ENCODE measurements around the gene MPG.

Gene MPG

GRCh38 chr16:54237-54581 lies 23.8 kb upstream of the MPG start:
- TF ChIP-seq CTCF (IDR thresholded peaks at IDR 0.05; ENCODE audit: low read depth, low read length), result no peak
- H3K4me3 ChIP-seq (replicated peaks in 1 of 2; ENCODE audit: low read depth in 2 of 2, low read length in 2 of 2), result peak overlapping the region; percentile 75 to 81
- DNase-seq (ENCODE audit: low read depth in 2 of 2), result no peak

GRCh38 chr16:55571-56136 lies 22.4 kb upstream of the MPG start:
- no peak overlapping the region for H3K4me3 ChIP-seq (replicated peaks in 1 of 2; ENCODE audit: low read depth in 2 of 2, low read length in 2 of 2)
- no peak for DNase-seq (ENCODE audit: low read depth in 2 of 2)
- no peak for TF ChIP-seq CTCF (IDR thresholded peaks at IDR 0.05; ENCODE audit: low read depth, low read length)

- no peak for TF ChIP-seq CTCF (IDR thresholded peaks at IDR 0.05; ENCODE audit: low read depth, low read length)
- DNase-seq (ENCODE audit: low read depth in 2 of 2), result no peak
- H3K4me3 ChIP-seq (replicated peaks in 1 of 2; ENCODE audit: low read depth in 2 of 2, low read length in 2 of 2), result no peak overlapping the region
Observed at GRCh38 chr16:56231-56927, 21.6 kb upstream of the MPG start.

- TF ChIP-seq CTCF (IDR thresholded peaks at IDR 0.05; ENCODE audit: low read depth, low read length), result no peak
- DNase-seq (ENCODE audit: low read depth in 2 of 2), result peak in 1 of 2 donors; percentile 26
- no peak overlapping the region for H3K4me3 ChIP-seq (replicated peaks in 1 of 2; ENCODE audit: low read depth in 2 of 2, low read length in 2 of 2)
Observed at GRCh38 chr16:57711-58110, 20.3 kb upstream of the MPG start.

- no peak for DNase-seq (ENCODE audit: low read depth in 2 of 2)
- H3K4me3 ChIP-seq (replicated peaks in 1 of 2; ENCODE audit: low read depth in 2 of 2, low read length in 2 of 2), result no peak overlapping the region
- TF ChIP-seq CTCF (IDR thresholded peaks at IDR 0.05; ENCODE audit: low read depth, low read length), result no peak
Observed at GRCh38 chr16:58491-59439, 19.3 kb upstream of the MPG start.

- DNase-seq (ENCODE audit: low read depth in 2 of 2), result no peak
- TF ChIP-seq CTCF (IDR thresholded peaks at IDR 0.05; ENCODE audit: low read depth, low read length), result no peak
Observed at GRCh38 chr16:59440-60059, 18.5 kb upstream of the MPG start.

More at GRCh38 chr16:59440-60059, 18.5 kb upstream of the MPG start:
- no peak overlapping the region for H3K4me3 ChIP-seq (replicated peaks in 1 of 2; ENCODE audit: low read depth in 2 of 2, low read length in 2 of 2)

Data from cardiac fibroblast (primary cell).